Measurements from ENCODE around the gene NLK. TPM values are rescaled to one million over a fixed set of nuclear protein-coding genes. Genes with fewer than 3 reads are reported as not detected.

NLK gene
- total RNA-seq, 1 experiment from 2014 or later: 28.0 TPM

DNA sequence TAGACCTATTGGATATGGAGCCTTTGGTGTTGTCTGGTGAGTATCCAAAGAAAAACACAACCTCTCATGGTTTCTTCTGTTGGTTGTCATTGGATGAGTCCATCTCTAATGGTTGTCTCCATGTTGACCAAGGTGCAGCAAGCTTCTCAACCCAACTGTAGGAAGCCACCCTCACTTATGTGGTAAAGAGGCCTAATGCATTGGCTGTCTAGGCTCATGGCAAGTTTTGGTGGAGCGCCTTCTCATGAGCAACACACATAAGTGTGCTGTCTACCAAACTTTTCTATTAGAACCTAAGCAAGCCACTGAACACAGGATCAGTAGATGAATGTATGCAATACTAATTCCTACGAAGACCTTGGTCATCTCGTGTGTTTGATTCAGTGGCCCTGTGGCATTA is 819 bp downstream of the NLK start:
- ATAC-seq (no peak), DNase-seq (ENCODE audit: low read depth, low spot score) (no peak)
- no peak overlapping the region for H3K27ac ChIP-seq (ENCODE audit: low read length)
- peak overlapping the region; percentile 12 to 15 for H3K4me3 ChIP-seq (ENCODE audit: low read depth in 2 of 2, low read length in 2 of 2)
- no peak for TF ChIP-seq CTCF (IDR thresholded peaks at IDR 0.05)
- TF ChIP-seq TCF7L2 (IDR thresholded peaks at IDR 0.05; ENCODE audit: low read depth, low read length): no peak
- TF ChIP-seq SIN3A (IDR thresholded peaks at IDR 0.05; ENCODE audit: borderline replicate concordance, insufficient read depth, low read depth, low read length): no peak
- TF ChIP-seq POLR2AphosphoS5 (IDR thresholded peaks at IDR 0.05; ENCODE audit: low read depth, low read length): no peak
- TF ChIP-seq REST (IDR thresholded peaks at IDR 0.05; ENCODE audit: insufficient read depth in 1 of 2, low read depth in 2 of 2, low read length in 1 of 2): no peak
- in situ Hi-C loops (cut with HindIII; ENCODE audit: low pct_unique_long_range_greater_than_20kb, low sequenced_read_pairs): no loop called here
- ChIA-PET CTCF (no interaction called here), POLR2A (no interaction called here)
- intact Hi-C loops (cut with micrococcal nuclease; ENCODE audit: unreplicated experiment): no loop called here
- no peaks in the 10 kb centered on the region for H3K9me3 ChIP-seq (ENCODE audit: control insufficient read depth, insufficient read depth, low read depth, low read length)
- no TSS peak for BruUV-seq (replicated peaks)
- H3K4me1 ChIP-seq (ENCODE audit: control insufficient read depth, insufficient read depth, low read length): peaks cover 51% of the 10 kb centered on the region
- H3K27me3 ChIP-seq (ENCODE audit: control insufficient read depth, insufficient read depth, low read length): no peaks in the 10 kb centered on the region; the same call in 1 of the 2 replicates
- H3K36me3 ChIP-seq (ENCODE audit: control insufficient read depth, insufficient read depth, low read length): peaks cover 3% of the 10 kb centered on the region

GRCh38 chr17:28043741-28044140 is 1.3 kb downstream of the NLK start:
- CTCF ChIA-PET: no interaction called here
- ATAC-seq (no peak), DNase-seq (ENCODE audit: low read depth, low spot score) (no peak)
- intact Hi-C loops (cut with micrococcal nuclease; ENCODE audit: unreplicated experiment): no loop called here
- POLR2A ChIA-PET: no interaction called here
- TF ChIP-seq SIN3A (IDR thresholded peaks at IDR 0.05; ENCODE audit: borderline replicate concordance, insufficient read depth, low read depth, low read length) (no peak), TCF7L2 (IDR thresholded peaks at IDR 0.05; ENCODE audit: low read depth, low read length) (no peak), CTCF (IDR thresholded peaks at IDR 0.05) (no peak), REST (IDR thresholded peaks at IDR 0.05; ENCODE audit: insufficient read depth in 1 of 2, low read depth in 2 of 2, low read length in 1 of 2) (no peak), POLR2AphosphoS5 (IDR thresholded peaks at IDR 0.05; ENCODE audit: low read depth, low read length) (no peak)
- no TSS peak for BruUV-seq (replicated peaks)
- Histone ChIP-seq H3K4me3 (ENCODE audit: low read depth in 2 of 2, low read length in 2 of 2) (peak overlapping the region; percentile 12 to 15), H3K9me3 (ENCODE audit: control insufficient read depth, insufficient read depth, low read depth, low read length) (no peaks in the 10 kb centered on the region), H3K36me3 (ENCODE audit: control insufficient read depth, insufficient read depth, low read length) (peaks cover 3% of the 10 kb centered on the region), H3K4me1 (ENCODE audit: control insufficient read depth, insufficient read depth, low read length) (peaks cover 51% of the 10 kb centered on the region), H3K27me3 (ENCODE audit: control insufficient read depth, insufficient read depth, low read length) (no peaks in the 10 kb centered on the region; the same call in 1 of the 2 replicates), H3K27ac (ENCODE audit: low read length) (no peak overlapping the region)
- in situ Hi-C loops (cut with HindIII; ENCODE audit: low pct_unique_long_range_greater_than_20kb, low sequenced_read_pairs): no loop called here
